CD4-positive, alpha-beta T cell treated with Interferon gamma for 1 hour (primary cell): ENCODE results near the gene NCOR2.
"Not testable (repeated sequence)": the region's sequence is repeated elsewhere in the genome, so short reads cannot be mapped to it uniquely, and the experiment has no call there.

Experiments
- DNase-seq: peaks from one replicate; pipeline ENCODE4 v3.0.0-alpha.2; 2020

Gene NCOR2

DNA sequence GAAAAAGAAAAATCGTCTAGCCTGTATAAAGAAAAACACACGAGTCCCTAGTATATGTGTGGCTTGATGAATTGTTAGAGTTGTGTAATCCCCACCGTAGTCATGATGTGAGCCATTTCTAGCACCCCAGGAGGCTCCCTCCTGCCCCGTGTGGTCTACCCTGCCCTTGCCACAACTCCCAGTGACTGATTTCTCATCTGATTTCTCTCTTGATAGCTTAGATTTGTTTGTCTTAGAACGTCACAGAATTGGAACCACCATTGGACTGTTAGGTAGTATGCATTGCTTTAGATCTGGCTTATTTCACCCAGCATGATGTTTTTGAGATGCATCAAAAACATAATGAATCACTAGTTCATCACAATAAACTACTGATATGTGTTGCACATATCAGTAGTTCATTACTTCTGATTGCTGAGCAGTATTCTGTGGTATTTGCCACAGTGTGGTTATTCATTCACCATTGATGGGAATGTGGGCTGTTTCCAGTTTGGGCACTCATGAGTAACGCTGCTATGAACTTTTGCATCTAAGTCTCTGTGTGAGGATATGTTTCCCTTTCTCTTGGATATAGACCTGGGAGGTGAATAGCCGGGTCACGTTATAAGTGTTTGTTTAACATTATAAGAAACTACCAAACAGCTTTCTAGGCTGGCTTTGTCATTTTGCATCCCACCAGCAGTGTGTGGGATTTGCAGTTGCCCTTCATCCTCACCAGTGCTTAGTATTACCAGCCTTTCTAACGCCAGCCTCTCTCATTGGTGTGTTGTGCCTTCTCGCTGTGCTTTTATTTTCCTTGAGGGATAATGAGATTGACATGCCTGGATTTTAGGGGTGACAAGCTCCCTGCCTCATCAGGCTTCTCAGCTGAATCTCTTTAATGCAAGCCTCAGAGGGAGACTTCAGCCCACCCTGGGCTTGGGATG, 31.9 kb upstream of the NCOR2 start:
- DNase-seq, result no peak

GRCh38 chr12:124597041-124597440, 29.6 kb upstream of the NCOR2 start:
- no peak for DNase-seq

- DNase-seq, result no peak
These were observed 28.0 kb upstream of the NCOR2 start for GRCh38 chr12:124595444-124595843.

DNA sequence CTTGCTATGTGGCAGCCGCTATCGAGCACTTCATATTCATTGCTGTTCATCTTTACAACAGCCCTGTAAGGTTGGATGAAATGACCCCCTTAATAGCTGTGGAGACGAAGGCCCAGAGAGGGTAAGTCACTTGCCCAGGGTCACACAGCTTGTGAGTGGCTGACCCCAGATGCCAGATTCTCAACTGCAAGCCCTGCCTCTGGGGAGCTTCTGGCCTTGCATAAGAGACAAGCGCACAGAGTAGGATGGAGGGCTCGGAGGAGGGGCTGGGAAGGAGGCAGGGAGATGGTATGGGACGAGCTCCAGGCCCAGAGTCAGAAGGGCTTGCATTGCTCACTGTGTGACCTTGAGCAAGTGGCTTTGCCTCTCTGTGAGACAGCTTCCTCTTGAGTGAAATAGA, 27.4 kb upstream of the NCOR2 start:
- DNase-seq, result no peak

DNA sequence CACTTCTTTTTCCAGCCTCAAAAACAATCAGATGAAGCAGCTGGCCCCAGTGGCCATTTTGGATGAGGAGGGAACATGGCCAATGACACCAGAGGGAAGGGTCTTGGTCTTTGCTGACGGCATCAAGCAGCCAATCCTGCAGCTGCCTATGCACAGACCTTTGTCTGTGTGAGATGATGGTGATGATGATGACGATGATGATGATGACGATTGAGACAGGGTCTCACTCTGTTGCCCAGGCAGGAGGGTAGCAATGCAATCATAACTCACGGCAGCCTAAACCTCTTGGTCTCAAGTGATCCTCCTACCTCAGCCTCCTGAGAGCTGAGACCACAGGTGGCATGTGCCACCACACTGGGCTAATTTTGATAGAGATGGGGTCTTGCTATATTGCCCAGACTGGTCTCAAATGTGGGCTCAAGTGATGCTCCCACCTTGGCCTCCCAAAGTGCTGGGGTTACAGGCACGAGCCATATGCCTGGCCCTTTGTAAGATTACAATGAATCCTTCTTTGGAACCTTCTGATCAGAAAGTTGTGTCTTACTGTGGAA, 26.5 kb upstream of the NCOR2 start:
- DNase-seq, result no peak

- no peak for DNase-seq
These were observed 25.8 kb upstream of the NCOR2 start for GRCh38 chr12:124593176-124593575.

DNA sequence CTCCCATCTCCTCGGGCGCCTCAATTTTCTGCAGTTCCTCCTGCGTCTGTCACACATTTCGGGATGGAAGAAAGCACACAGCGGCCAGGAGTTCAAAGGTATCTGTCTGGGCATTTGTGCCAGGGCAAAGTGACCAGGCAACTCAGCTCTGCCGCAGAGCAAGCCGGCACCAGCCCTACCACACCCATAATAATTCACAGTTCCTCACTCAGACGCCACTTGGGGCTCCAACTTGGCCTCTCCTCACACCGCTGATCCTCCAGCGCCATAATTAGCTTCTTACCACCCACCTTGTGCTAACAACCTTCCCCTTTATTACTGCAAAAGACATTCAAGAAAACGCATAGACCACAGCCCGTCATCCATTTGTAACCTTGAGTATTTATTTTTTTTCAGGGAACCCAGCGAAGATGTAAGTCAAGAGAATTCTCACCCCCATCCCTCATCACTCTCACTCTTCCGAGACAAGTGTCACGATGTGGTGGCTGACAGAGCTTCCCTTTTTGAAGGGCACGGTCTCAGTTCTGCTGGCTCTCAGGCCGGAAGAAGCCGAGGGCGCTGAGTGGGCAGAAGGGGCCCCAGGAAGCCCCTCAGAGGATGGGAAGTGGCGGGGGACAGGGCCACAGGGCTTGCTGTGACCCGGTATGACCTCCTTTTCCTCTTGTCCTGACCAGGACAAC, 25.2 kb upstream of the NCOR2 start:
- DNase-seq, result no peak

- no peak for DNase-seq
These were observed 24.6 kb upstream of the NCOR2 start for GRCh38 chr12:124592050-124592449.

GRCh38 chr12:124590447-124590846, 23.0 kb upstream of the NCOR2 start:
- no peak for DNase-seq

DNA sequence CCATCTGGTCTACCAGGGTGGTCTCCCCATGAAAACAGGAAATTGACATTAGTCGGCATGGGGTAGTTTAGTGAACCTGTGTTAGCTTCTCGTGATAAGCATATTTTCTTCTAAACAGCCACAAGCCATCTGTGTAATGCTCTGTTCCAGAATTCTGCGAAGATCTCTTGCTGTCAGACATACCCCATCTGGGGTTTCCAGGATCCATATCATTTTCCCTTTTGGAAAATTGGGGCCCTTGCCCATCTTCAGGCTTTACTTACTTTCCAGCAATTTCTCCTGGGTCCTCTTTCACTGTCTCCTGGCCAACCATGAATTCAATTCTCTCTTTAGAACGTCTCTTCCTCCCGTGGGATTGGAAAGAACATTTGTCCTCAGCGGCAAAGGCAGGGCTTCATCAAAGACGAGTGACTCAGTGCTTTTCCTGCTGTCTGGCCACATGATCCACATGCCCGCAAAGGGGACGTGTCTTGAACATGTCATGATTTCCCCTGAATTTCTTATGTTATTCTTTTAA, 21.4 kb upstream of the NCOR2 start:
- peak; percentile 36 for DNase-seq

DNA sequence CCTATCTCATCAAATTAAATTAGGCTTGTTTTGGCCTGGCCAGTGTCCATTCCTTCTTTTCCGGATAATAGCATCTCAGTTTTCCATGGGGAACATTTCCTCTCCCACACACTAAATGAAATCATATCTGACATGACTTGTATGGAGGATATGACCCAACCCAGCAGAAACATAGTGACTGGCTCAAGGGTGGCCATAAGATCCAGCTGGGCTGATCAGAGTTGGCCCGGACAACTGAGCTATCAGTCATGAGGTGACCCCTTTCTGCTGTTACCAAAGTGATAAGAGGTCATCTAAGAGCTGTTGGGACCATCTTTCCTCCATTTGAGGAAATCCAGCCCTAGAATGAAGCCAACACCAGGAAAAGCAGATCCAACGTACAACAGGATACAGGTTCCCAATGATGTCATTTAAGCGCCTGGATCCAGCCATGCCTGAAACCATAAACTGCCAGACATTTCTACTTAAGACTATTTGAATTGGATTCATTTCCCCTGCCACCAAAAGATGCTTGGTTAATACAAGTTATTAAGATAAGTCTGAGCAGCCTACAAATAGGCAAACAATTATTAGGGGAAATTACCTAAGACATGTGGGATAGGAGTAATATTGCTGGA, 20.7 kb upstream of the NCOR2 start:
- DNase-seq, result no peak

- no peak for DNase-seq
These were observed 19.3 kb upstream of the NCOR2 start for GRCh38 chr12:124586756-124587155.

- not testable (repeated sequence) for DNase-seq
These were observed 17.1 kb upstream of the NCOR2 start for GRCh38 chr12:124584494-124584893.

DNA sequence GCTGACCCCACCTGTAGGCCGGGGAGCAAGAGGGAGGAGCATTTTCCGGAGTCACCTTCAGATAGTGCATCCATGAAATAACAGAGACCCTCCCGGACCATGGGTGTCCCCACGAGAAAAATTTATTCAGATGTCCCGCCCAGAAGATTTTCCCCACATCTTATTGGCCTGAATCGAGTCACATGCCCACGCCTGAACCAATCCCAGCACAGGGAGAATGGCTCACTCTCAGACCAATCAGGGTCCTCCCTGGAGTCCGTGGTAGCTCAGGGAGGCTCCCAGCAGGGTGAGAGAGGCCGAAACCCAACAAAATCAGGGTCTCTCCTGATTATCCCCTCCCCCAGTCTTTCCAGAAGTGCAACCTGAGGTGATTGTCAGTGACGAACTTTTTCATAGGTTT, 16.4 kb upstream of the NCOR2 start:
- DNase-seq, result no peak

GRCh38 chr12:124582108-124582424, 14.7 kb upstream of the NCOR2 start:
- DNase-seq, result peak; percentile 22

DNA sequence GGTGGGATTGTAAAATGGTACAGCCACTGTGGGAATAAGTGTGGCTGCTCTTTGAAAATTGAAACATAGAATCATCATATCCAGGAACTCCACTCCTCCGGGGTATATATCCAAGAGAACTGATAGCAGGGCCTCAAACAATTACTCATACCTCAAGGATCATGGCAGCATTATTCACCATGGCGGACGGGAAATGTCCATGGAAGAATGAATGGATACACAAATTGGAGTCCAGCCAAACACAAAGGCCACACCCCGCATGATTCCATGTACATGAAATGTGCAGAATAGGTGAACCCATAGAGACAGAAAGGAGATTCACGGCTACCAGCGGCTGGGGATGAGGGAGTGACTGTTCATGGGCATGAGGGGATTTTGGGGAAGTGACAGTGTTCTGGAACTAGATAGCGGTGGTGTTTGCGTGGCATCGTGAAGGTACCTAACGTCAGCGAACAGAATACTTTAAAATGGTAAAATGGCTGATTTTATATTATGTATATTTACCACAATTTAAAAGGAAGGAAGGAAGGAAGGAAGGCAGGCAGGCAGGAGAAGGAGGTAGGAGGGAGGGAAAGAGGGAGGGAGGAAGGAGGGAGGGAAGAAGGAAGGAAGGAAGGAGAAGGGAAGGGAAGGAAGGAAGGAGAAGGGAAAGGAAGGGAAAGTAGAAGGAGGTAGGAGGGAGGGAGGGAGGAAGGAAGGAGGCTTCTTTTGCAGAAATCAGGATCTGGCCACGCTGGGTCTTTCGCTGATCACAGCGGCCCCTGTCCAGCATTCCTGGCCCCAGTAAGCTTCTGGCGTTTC, 14.1 kb upstream of the NCOR2 start:
- DNase-seq, result no peak

GRCh38 chr12:124579921-124580517, 12.6 kb upstream of the NCOR2 start:
- no peak for DNase-seq

DNA sequence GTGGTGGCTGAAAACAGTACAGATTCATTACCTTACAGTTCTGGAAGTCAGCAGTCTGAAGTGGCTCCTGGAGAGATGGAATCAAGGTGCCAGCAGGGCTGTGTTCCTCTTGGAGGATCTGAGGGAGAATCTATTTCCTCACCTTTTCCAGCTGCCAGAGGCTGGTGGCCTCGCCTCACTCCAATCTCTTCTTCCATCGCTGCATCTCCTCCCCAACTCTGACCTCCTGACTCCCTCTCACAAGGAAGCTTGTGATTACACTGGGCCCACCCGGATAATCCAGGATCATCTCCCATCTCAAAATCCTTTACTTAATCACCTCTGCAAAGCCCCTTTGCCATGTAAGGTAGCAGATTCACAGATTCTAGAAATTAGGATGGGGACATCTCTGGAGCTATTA, 11.4 kb upstream of the NCOR2 start:
- DNase-seq, result no peak

- no peak for DNase-seq
These were observed 11.0 kb upstream of the NCOR2 start for GRCh38 chr12:124578445-124578844.

GRCh38 chr12:124577986-124578385, 10.6 kb upstream of the NCOR2 start:
- no peak for DNase-seq

DNA sequence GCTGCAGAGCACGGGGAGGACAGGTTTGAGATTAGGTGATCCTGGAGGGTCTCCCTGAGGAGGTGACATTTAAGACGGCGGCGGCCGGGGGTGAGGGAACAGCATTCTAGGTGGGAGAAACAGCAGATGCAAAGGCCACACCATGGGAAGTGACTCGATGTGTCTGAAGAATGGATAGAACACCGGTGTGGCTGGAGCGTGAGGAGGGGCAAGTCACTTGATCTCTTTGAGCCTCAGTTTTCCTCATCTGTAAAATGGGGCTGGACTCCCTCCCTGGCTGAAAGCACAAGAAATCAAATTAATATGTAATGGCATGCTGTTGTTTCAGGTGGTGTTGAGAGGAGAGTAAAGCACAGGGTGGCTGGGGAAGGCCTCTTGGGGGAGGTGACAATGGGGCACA, 10.0 kb upstream of the NCOR2 start:
- DNase-seq, result no peak

DNA sequence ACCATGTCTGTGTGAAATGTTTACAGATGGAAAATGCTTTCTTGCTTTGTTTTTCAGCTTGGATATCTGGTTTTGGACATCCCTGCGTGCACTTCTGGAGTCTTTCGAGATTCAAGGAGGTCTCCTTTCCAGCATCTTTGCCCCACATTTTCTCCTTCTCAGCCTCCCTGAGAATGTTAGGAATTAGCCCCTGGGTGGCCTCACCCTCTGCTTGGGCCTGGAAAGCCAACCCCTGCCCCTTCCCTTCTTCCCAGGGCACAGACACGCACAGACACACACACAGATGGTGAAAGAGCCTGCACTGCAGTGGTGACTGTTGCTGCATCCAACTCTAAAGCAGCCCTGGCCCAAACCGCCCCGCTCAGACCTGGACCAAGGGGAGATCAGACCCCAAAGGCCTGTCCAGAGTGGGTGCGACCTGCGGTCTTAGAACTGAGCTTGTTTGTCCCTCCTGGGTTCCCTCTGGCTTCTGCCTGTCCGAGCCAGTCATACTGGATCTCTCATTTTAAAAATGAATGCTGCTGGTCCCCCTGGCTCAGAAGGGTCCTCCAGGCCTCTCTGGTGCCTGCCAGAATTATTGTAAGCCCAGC, 8.7 kb upstream of the NCOR2 start:
- no peak for DNase-seq
